SK-N-SH (cell line): ENCODE measurements around the gene SPIN1. TPM values are rescaled to one million over a fixed set of nuclear protein-coding genes. Genes with fewer than 3 reads are reported as not detected.

ENCODE experiments used
- CTCF ChIA-PET: fragments of 300-600, 350-600 bp; formaldehyde crosslinking; extraction: SDS; loops from one replicate; lab custom pipeline; 2021; lab: Yijun Ruan, JAX
- POLR2A ChIA-PET: fragments of 350-600 bp; sonication (Branson Sonifier 250); formaldehyde crosslinking; extraction: SDS; loops from one replicate; lab custom pipeline; 2020; ENCODE audit warnings: antibody characterized with exemption, inconsistent platforms; lab: Yijun Ruan, JAX
- DNase-seq: peaks from one replicate; pipeline ENCODE4 v3.0.0; 2012
- H2AFZ ChIP-seq: fragments of 200-600 bp; sonication (generic); 2 replicates; pipeline ENCODE4 v1.8.1; 2016; ENCODE audit warnings: antibody characterized with exemption, mild to moderate bottlenecking, low read depth
- H3F3A ChIP-seq: fragments of 200-600 bp; sonication (generic); replicated peaks from 2 replicates; pipeline ENCODE3; 2016; ENCODE audit warnings: antibody characterized with exemption, mild to moderate bottlenecking; ENCODE audit not compliant: insufficient read depth
- H3K27ac ChIP-seq, 2 experiments: fragments of 200-500 bp in 1 of 2; fragments of 200-600 bp in 1 of 2; sonication (Bioruptor generic) in 1 of 2; sonication (generic), shearing (Covaris generic) in 1 of 2; 2 replicates each; pipeline versions ENCODE4 v1.5.1 to v1.6.1; 2014 to 2016; ENCODE audit warnings: low read depth in 2 of 2, inconsistent platforms in 1 of 2, low read length in 1 of 2, mild to moderate bottlenecking in 1 of 2, mixed read lengths in 1 of 2
- H3K27me3 ChIP-seq: fragments of 200-600 bp; sonication (generic), shearing (Covaris generic); 2 replicates; pipeline ENCODE4 v1.6.1; 2016; ENCODE audit warnings: mixed run types; ENCODE audit not compliant: insufficient read depth
- H3K36me3 ChIP-seq, 2 experiments: fragments of 200-500 bp in 1 of 2; fragments of 200-600 bp in 1 of 2; sonication (Bioruptor generic) in 1 of 2; sonication (generic) in 1 of 2; replicated peaks in 1 of 2; 2 replicates each; pipeline versions ENCODE3 to v1.5.1; 2014 to 2016; ENCODE audit warnings: low read length in 1 of 2, mild to moderate bottlenecking in 1 of 2; ENCODE audit not compliant: insufficient read depth in 2 of 2, control insufficient read depth in 1 of 2
- H3K4me1 ChIP-seq, 2 experiments: fragments of 200-500 bp in 1 of 2; fragments of 200-600 bp in 1 of 2; sonication (Bioruptor generic) in 1 of 2; sonication (generic), shearing (Covaris generic) in 1 of 2; 2 replicates each; pipeline versions ENCODE4 v1.5.1 to v1.6.1; 2014 to 2016; ENCODE audit warnings: low read depth in 1 of 2, low read length in 1 of 2, mixed run types in 1 of 2; ENCODE audit not compliant: insufficient read depth in 2 of 2, control insufficient read depth in 1 of 2
- H3K4me2 ChIP-seq: fragments of 200-600 bp; sonication (generic), shearing (Covaris generic); 2 replicates; pipeline ENCODE4 v1.6.1; 2017; ENCODE audit warnings: mixed run types
- H3K4me3 ChIP-seq, 2 experiments: fragments of 200-500 bp in 1 of 2; fragments of 200-600 bp in 1 of 2; sonication (Bioruptor generic) in 1 of 2; sonication (generic), shearing (Covaris generic) in 1 of 2; 2 replicates each; pipeline versions ENCODE4 v1.5.1 to v1.8.1; 2014 to 2016; ENCODE audit warnings: low read depth in 2 of 2, inconsistent platforms in 1 of 2, low read length in 1 of 2, mild to moderate bottlenecking in 1 of 2, mixed read lengths in 1 of 2, moderate library complexity in 1 of 2
- H3K79me2 ChIP-seq: fragments of 200-600 bp; sonication (generic); 2 replicates; pipeline ENCODE4 v1.8.1; 2017; ENCODE audit warnings: mild to moderate bottlenecking; ENCODE audit not compliant: insufficient read depth
- H3K9ac ChIP-seq: fragments of 200-600 bp; sonication (generic); 2 replicates; pipeline ENCODE4 v1.6.1; 2017; ENCODE audit warnings: mixed run types
- H3K9me2 ChIP-seq: fragments of 200-600 bp; sonication (generic); 2 replicates; pipeline ENCODE4 v1.6.1; 2017; ENCODE audit warnings: mixed run types
- H3K9me3 ChIP-seq: fragments of 200-600 bp; sonication (generic); 2 replicates; pipeline ENCODE4 v1.6.1; 2017; ENCODE audit warnings: mixed run types, mild to moderate bottlenecking, moderate library complexity
- H4K20me1 ChIP-seq: fragments of 200-600 bp; sonication (generic); 2 replicates; pipeline ENCODE4 v1.6.1; 2017; ENCODE audit warnings: mild to moderate bottlenecking, mixed run types; ENCODE audit not compliant: insufficient read depth
- EZH2phosphoT487 ChIP-seq: fragments of 200-600 bp; sonication (generic); IDR thresholded peaks from 2 replicates; pipeline ENCODE4 v1.6.1; 2017; ENCODE audit warnings: low read depth, mixed run types, mild to moderate bottlenecking, antibody characterized with exemption, moderate library complexity, borderline replicate concordance
- FOSL2 ChIP-seq: IDR thresholded peaks from 2 replicates; pipeline ENCODE4 v1.4.0; 2012; ENCODE audit warnings: low read depth, mild to moderate bottlenecking, moderate library complexity, borderline replicate concordance
- FOXJ3 ChIP-seq: sonication (generic); formaldehyde crosslinking; IDR thresholded peaks from 2 replicates; pipeline ENCODE4 v1.5.1; 2020; ENCODE audit warnings: mild to moderate bottlenecking, missing genetic modification reagents
- FOXM1 ChIP-seq: IDR thresholded peaks from 2 replicates; pipeline ENCODE4 v1.4.0; 2012; ENCODE audit warnings: low read depth, mild to moderate bottlenecking
- GABPA ChIP-seq: IDR thresholded peaks from 2 replicates; pipeline ENCODE4 v1.4.0; 2012; ENCODE audit warnings: low read depth, mild to moderate bottlenecking
- MAX ChIP-seq: IDR thresholded peaks from 2 replicates; pipeline ENCODE4 v1.4.0; 2012; ENCODE audit warnings: low read depth
- MEF2A ChIP-seq: IDR thresholded peaks from 2 replicates; pipeline ENCODE4 v1.4.0; 2012; ENCODE audit warnings: low read depth, borderline replicate concordance
- RAD21 ChIP-seq: IDR thresholded peaks from 2 replicates; pipeline ENCODE4 v1.6.1; 2012; ENCODE audit warnings: mild to moderate bottlenecking, low read length
- REST ChIP-seq: IDR thresholded peaks from 2 replicates; pipeline ENCODE4 v1.6.1; 2012; ENCODE audit warnings: mild to moderate bottlenecking, low read depth, low read length, moderate library complexity
- RFX5 ChIP-seq: IDR thresholded peaks from 2 replicates; pipeline ENCODE4 v1.6.1; 2012; ENCODE audit warnings: mild to moderate bottlenecking, improper control_type of control experiment, low read length
- SIN3A ChIP-seq: IDR thresholded peaks from 2 replicates; pipeline ENCODE4 v1.6.1; 2012; ENCODE audit warnings: low read depth, mild to moderate bottlenecking, low read length, moderate library complexity, borderline replicate concordance
- USF1 ChIP-seq: IDR thresholded peaks from 2 replicates; pipeline ENCODE4 v1.4.0; 2012; ENCODE audit warnings: low read depth, borderline replicate concordance
- WGBS: methylation state at CpG from one replicate; pipeline ENCODE4 v1.1.6; 2017; ENCODE audit warnings: low lambda C conversion rate; 5-methylcytosine and 5-hydroxymethylcytosine counted together
- polyA plus RNA-seq, 3 experiments: library from polyadenylated mRNA; depleted of rRNA; stranded (reverse); fragments of >200 nt; gene quantifications; 2 replicates each; pipeline ENCODE4 v1.2.3, GENCODE V29; 2012
- TF ChIP-seq, protein P1 (sequence below): IDR thresholded peaks from 2 replicates; pipeline ENCODE4 v1.4.0; 2012; ENCODE audit warnings: low read depth, borderline replicate concordance

Gene SPIN1
- polyA plus RNA-seq, 1 of the 3 experiments (the other 2 are of a cell fraction), result 35.8 TPM

- CTCF ChIA-PET, result no interaction called here
- DNase-seq, result no peak
- peaks cover 21% of the 10 kb centered on the region; the same call in 1 of the 2 replicates for H4K20me1 ChIP-seq
- H3K9me3 ChIP-seq, result 0 out of 2 replicates have a peak, but pooled peaks cover 13% of the 10 kb centered on the region
- TF ChIP-seq FOXM1 (no peak), SIN3A (no peak), RAD21 (no peak)
- H3K4me3 ChIP-seq, result no peak overlapping the region
- no peak overlapping the region for H3K4me2 ChIP-seq
- no peaks in the 10 kb centered on the region for H3K9me2 ChIP-seq
- 0 out of 4 replicates have a peak, but pooled peaks cover 0 to 6% of the 10 kb centered on the region in 2 experiments for H3K4me1 ChIP-seq
- no peaks in the 10 kb centered on the region for H3K27me3 ChIP-seq
- no peak overlapping the region for H3K27ac ChIP-seq
- WGBS, result 95% methylated on average over 5 of the region's 5 CpGs
- peaks cover 98% of the 10 kb centered on the region for H3K79me2 ChIP-seq
- no peak overlapping the region for H3K9ac ChIP-seq
- POLR2A ChIA-PET, result no interaction called here
- peaks cover 25% of the 10 kb centered on the region for H3F3A ChIP-seq
- H3K36me3 ChIP-seq, result peaks cover 16 to 78% of the 10 kb centered on the region in 2 experiments
- H2AFZ ChIP-seq, result no peak overlapping the region
Measured at GRCh38 chr9:88421348-88421747, 33.1 kb downstream of the SPIN1 start.

- POLR2A ChIA-PET, result no interaction called here
- no peak for DNase-seq
Measured at GRCh38 chr9:88425538-88425950, 37.3 kb downstream of the SPIN1 start.

More at GRCh38 chr9:88425538-88425950, 37.3 kb downstream of the SPIN1 start:
- peaks cover 39% of the 10 kb centered on the region for H4K20me1 ChIP-seq
- no peak overlapping the region for H3K9ac ChIP-seq
- H3K4me3 ChIP-seq, result no peak overlapping the region
- H2AFZ ChIP-seq, result no peak overlapping the region
- no peaks in the 10 kb centered on the region for H3K9me3 ChIP-seq
- no peak overlapping the region for H3K4me2 ChIP-seq
- CTCF ChIA-PET, result interaction anchor here (1.4 kb wide), 1 partner anchor 8 kb away, joined by 3 read pairs; no protein-coding TSS in a partner anchor
- H3K27me3 ChIP-seq, result no peaks in the 10 kb centered on the region
- peaks cover 99% of the 10 kb centered on the region for H3K79me2 ChIP-seq
- H3K4me1 ChIP-seq, result peaks cover 0 to 6% of the 10 kb centered on the region in 2 experiments; a peak in 2 of 4 replicates
- H3F3A ChIP-seq, result no peaks in the 10 kb centered on the region
- no peak overlapping the region for H3K27ac ChIP-seq
- peaks cover 16 to 66% of the 10 kb centered on the region in 2 experiments for H3K36me3 ChIP-seq
- TF ChIP-seq RFX5 (no peak), USF1 (no peak), GABPA (no peak), EZH2phosphoT487 (no peak), REST (no peak), FOXJ3 (CRISPR knock-in tag) (no peak), RAD21 (no peak), FOSL2 (no peak), MAX (no peak), MEF2A (no peak)
- TF ChIP-seq, protein P1, sequence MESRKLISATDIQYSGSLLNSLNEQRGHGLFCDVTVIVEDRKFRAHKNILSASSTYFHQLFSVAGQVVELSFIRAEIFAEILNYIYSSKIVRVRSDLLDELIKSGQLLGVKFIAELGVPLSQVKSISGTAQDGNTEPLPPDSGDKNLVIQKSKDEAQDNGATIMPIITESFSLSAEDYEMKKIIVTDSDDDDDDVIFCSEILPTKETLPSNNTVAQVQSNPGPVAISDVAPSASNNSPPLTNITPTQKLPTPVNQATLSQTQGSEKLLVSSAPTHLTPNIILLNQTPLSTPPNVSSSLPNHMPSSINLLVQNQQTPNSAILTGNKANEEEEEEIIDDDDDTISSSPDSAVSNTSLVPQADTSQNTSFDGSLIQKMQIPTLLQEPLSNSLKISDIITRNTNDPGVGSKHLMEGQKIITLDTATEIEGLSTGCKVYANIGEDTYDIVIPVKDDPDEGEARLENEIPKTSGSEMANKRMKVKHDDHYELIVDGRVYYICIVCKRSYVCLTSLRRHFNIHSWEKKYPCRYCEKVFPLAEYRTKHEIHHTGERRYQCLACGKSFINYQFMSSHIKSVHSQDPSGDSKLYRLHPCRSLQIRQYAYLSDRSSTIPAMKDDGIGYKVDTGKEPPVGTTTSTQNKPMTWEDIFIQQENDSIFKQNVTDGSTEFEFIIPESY, result no peak
- 82% methylated on average over 10 of the region's 10 CpGs for WGBS
- no peaks in the 10 kb centered on the region for H3K9me2 ChIP-seq
